8988T (cell line): ENCODE results near the gene MOB1B.
A peak's percentile ranks its signal among the peaks of the same experiment; 100 is the strongest.
"Not testable (repeated sequence)": the region's sequence is repeated elsewhere in the genome, so short reads cannot be mapped to it uniquely, and the experiment has no call there.

ENCODE experiments used
- DNase-seq: peaks from one replicate; pipeline ENCODE4 v3.0.0; 2011

The MOB1B gene

DNA sequence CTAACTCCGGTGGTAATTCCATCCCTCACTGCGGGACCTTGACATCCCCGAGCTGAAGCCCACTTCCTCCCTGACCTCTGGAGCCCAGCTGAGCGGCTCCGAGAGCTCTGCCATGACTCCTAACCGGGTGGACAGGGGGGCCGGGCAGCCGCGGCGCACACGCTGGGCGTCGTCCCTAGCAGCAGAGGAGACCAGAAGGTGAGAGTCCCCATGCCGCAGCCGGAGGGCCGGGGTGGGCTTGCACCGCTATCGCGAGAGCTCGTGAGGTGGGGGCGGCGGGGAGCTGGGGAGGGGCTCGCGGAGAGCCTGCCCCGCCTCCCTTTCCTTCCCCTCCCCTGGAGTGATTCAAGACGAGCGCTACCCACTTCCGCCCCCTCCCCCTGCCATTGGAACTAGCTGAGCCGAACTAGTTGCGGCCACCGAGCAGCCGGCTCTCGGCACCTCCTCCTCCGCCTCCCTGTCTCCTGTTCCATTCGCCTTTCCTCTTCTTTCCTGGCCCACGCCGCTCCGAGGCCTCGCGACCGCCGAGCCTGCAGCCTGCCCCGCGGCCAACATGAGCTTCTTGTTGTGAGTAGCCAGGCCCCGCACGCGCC, at the start of gene MOB1B:
Gene MOB1B (plus strand): TSS at position 386 of the 593 bp plus-strand sequence. CDS start 168 bp downstream, at position 554.
- peak; percentile 59 for DNase-seq

DNA sequence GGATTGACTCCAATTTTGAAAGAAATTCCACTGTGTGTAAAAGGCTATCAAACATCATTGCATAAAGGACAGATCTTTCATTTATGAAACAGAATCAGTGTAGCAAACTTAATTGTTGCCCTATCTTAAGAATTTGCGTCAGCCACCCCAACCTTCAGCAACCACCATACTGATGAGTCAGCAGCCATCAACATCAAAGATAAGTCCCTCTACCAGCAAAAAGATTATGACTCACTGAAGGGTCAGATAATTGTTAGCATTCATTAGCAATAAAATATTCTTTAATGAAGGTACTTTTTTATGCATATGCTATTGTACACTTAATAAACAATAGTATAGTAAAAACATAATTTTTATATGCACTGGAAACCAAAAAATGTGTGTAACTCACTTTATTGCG, 46.7 kb upstream of the MOB1B start:
- no peak for DNase-seq

DNA sequence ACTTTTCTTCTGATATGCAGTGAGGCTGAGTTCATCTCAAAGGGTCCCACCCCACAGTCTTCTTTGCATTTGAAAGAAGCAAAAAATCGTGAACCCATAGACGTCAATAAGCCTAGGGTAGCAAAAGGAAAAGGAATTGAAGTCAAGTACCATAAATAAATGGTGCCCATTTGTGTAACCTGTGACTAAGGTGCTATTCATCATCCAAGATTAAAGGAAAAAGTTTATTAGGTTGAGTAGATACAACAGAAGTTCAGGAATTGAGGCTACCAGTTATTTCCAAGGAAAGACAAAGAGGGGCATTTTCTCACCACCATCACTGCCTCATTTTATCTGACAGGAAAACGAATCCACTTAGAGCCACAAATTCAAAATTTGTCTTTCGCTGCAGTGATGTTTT, 43.7 kb upstream of the MOB1B start:
- no peak for DNase-seq

DNA sequence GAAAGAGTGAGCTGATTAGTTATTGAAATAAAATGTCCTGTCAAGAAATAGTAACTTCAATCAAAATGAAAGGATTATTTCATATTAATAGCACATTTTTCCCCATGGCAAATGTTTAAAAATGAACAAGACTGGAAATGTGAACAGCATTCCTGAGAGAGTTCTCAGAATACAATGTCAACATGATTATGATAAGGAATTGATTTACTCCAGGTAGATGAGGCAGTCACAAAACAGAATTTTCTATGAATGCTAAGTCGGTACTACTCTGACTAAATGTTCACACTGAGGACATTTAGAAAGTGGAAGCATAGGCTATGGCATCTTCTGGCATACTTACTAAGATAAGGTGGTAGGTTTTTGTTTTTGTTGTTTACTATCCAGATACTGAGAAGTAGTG, 43.1 kb upstream of the MOB1B start:
- no peak for DNase-seq

DNA sequence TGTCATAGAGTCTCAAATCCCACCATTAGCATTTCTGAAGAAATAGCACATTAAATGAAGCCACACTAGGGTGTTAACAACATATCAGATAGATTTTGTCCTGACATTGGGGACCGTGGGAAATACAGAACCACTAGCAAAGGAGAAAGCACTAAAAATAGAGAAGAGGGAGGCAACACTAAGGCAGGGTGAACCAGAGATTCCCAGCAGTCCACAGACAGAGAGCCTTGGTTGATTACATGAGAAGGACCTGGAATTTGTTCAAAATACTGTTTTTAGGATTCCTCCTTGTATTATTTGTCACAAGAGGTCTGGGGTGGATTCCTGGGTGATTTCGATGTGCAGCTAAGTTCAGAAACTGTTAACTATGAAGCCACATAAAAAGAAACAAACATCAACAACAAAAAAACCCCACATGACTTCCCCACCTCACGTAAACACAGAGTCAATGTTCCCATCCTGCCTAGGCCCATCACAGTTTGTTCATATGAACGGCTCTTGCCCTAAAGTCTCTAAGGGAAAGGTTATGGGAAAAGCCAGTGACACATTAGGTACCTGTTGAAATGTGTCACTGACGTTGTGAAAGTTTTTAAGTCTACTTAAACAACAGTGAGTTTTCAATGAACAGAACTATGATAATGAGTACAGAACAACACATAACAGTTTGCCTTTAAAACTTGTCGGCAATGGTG, 38.9 kb upstream of the MOB1B start:
- DNase-seq: no peak

DNA sequence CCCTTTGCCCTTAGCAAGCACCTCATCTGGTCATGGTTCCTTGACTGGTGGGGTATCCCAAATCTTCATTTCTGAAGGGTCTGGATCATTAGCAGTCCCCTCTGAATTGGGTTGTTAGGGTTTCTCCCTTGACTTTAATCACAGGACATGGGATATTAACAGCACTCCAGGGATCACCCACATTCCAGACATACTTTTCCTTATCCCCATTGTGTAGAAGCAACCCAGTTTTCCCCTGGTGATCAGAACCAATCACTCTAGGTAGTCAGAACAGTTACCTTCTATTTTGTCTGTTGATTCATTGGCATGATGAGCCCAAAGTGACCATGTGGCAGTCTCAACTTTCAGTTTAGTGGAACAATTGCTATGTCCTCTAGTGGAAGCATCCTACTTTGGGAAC, 33.4 kb upstream of the MOB1B start:
- DNase-seq: no peak

DNA sequence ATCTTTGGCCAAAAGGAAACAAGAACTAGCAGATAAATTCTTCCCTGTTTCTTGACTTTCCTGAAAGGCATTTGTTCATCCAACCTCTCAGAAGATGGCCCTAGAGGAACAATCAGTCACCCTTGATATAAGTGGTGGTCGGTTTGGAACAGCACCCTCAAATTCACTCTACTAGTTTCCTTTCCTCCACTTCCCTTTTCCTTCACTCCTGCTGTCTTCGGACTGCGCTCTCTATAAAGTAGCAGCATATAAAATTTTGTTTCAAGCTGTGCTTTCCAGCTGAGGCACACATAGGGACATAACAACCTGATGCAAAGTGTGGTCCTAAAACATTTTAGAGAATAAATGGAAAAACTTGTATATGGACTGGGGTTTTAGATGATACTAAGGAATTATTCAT, 29.0 kb upstream of the MOB1B start:
- DNase-seq: no peak

DNA sequence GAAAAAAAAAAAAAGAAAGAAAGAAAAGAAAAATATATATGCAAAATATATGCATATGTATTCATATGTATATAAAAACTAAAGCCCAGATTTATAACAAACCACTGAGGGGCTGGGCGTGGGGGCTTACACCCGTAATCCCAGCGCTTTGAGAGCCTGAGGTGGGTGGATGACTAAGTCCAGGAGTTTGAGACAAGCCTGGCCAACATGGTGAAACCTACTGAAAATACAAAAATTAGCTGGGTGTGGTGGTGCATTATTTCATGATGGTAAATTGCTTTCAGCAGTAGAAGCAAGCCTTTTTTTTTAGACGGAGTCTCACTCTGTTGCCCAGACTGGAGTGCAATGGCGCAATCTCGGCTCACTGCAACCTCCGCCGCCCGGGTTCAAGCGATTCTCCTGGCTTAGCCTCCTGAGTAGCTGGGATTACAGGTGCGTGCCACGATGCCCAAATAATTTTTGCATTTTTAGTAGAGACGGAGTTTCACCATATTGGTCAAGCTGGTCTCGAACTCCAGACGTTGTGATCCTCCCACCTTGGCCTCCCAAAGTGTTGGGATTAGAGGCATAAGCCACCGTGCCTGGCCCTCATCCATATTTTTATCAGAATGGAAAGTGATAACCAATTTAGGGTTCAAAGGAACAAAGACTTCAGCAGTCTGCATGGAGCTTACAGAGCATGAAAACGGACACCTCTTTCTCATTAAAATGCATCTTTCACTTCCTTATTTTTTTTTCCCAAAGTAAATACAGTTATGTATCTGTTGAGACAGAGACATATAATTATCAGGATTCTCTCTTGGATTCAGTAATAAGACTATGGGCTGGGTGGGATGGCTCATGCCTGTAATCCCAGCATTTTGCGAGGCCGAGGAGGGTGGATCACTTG, 27.7 kb upstream of the MOB1B start:
- DNase-seq: no peak

DNA sequence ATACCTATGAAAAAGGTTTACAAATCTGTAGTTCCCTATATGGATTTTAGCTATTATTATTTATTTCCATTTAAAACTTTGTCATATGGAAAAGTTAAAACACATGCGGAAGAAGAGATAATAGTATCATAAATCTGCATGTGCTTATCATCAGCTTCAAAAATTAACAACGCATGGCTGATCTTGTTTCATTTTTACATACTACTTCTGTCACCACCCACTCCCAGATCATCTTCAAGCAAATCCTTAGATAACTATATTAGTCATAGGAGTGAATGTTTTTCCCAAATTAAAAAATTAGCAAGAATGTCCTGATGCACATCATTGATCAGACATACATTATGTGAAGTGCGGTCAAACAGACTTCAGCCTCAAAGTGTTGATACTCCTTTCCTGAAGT, 24.6 kb upstream of the MOB1B start:
- DNase-seq: no peak

DNA sequence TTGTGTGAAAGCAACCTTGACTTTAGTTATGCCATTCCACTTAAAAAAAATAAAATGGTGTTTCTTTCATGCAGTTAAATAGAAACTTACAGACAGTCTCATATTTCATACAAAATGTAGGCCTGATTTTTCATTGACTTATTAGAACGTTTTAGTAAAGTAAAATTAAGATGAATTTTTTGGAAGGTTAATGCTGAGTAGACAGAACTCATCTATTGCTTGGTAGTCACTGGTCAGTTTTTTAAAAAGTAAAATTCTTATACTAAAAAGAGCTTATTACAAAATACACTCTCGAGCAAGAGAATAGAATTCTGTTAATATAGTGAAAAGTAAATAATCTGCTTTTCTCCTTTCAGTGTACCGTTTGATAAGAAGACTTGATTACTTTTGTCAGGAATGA, 21.4 kb upstream of the MOB1B start:
- DNase-seq: no peak

DNA sequence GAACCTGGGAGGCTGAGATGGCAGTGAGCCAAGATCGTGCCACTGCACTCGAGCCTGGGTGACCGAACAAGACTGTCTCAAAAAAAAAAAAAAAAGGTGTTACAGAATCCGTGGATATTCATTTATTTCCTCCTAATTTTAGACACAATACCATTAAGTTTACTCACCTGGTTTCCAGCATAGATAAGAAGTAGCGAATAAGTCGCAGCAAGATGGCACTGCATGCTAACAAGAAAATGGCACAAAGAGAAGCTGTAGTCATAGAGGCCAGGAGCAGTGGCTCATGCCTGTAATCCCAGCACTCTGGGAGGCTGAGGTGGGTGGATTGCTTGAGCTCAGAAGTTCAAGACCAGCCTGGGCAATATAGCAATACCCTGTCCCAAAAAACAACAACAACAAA, 17.0 kb upstream of the MOB1B start:
- DNase-seq: no peak

DNA sequence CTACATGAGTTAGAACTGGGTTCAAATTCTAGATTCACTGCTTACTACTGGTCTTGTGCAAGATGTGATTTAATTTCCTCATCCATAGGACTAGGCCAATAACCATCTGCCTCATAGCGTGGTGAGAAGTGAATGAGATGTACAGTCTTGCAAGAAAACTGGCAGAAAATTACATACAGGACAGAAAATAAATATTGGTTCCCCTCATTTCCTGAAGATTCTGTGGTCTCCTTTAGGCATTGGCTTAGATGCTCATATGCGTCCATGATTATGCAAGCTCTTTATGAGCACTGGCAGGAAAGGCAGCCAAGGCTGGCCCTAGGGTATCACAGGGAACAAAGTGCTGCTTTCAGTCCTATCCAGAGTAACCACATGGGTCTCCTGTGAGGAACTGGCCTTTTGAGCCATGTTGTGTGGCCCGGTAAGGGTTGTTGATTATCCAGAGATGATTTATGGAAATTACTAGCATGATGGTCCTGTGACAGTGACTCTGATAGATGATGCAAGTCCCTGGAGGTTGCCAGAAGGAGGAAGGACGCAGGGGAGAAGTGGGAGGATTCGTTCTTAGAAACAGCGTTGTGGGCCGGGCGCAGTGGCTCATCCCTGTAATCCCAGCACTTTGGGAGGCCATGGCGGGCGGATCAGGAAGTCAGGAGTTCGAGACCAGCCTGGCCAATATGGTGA, 9.9 kb upstream of the MOB1B start:
- no peak for DNase-seq

DNA sequence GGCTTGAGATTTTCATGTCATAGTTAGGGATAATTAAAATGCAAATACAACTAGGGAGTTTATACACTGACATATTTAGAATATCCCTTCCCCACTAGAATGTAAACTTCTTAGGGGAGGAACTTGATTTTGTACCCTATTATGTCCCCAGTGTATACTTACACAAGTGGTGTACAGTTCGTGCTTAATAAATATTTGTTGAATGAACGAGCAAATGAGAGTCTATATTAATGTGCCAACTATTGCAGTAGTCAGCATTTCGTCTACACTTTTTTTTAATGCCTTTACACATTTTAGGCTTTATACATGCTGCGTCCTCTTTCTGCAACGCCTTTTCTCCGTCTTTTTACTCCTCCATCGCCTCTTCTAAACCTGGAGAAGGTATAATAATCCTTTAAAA, 8.4 kb upstream of the MOB1B start:
- no peak for DNase-seq

DNA sequence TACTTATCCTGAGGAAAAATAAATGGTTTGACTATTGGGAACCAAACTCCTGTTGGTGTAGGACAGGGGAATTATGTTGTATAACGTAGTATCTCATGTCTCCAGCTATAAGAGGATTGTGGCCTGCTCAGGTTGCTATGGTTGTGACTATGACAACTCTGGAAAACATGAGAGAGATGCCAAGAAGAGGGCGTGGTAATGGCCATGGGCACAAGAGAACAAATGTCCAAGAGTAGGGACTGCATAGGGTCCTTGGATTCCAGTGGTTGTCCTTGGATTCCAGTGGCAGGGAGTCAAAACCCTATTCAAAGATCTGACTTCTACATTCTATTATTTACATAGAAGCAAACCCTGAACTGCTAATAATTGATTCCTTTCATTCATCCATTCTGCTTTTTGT, 6.8 kb upstream of the MOB1B start:
- no peak for DNase-seq

DNA sequence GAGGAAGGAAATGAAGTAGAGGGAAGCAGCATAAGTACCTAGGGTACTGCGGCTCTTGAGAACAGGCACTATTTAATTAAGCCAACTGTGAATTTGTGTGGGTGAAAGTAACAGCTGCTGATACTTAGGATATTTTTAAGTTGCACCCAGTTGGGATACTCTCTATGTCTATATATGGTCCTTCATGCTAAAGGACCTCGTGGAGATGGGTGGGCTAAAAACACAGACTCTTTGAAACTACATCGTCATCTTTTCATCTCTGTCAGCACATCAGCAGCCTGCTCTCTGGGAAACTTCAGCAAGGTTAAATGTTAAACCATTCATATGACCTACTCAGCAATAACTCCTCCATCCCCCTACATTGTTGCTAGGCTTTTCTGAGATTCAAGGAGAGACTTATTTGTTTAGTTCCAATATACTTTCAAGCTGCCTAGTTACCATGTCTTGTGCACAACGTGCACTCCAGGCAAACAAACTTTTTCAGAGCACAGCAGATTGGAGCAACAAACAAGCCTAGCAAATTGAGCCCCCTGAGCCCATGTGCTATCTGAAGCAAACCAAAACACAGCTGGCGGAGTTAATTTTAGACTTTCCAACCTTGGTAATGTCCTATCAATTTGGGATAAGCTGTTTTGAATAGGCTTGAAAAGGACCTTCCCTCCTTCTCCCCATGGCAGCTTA, 6.2 kb upstream of the MOB1B start:
- DNase-seq: no peak

DNA sequence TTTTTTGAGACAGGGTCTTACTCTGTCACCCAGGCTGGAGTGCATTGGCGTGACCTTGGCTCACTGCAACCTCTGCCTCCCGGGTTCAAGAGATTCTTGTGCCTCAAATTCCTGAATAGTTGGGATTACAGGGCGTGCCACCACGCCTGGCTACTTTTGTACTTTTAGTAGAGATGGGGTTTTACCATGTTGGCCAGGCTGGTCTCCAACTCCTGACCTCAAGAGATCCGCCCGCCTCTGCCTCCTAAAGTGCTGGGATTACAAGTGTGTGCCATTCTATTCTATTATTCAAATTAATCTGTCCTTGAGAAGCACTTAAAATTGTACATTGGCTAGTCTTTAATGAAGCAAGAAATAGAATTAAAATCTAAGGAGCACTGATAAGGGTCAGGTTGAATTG, 3.6 kb upstream of the MOB1B start:
- not testable (repeated sequence) for DNase-seq

DNA sequence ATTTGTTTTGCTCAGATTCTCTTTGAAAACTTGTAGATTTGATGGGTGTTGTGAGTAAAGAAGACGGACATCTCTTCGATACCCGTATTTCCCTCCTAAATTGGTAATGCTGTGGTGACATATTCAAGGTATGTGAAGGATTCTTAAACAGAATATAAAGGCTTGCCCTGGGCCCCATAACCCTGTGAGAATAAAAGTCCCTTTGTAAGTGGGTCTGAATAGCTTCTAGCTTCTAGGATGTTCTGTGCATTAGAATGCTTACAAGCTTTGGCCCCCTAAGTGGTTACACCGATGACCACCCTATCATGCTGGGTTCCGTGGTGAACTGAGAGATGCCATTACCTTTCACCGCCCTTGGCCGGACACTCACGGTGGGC, 574 bp upstream of the MOB1B start:
- DNase-seq: no peak

DNA sequence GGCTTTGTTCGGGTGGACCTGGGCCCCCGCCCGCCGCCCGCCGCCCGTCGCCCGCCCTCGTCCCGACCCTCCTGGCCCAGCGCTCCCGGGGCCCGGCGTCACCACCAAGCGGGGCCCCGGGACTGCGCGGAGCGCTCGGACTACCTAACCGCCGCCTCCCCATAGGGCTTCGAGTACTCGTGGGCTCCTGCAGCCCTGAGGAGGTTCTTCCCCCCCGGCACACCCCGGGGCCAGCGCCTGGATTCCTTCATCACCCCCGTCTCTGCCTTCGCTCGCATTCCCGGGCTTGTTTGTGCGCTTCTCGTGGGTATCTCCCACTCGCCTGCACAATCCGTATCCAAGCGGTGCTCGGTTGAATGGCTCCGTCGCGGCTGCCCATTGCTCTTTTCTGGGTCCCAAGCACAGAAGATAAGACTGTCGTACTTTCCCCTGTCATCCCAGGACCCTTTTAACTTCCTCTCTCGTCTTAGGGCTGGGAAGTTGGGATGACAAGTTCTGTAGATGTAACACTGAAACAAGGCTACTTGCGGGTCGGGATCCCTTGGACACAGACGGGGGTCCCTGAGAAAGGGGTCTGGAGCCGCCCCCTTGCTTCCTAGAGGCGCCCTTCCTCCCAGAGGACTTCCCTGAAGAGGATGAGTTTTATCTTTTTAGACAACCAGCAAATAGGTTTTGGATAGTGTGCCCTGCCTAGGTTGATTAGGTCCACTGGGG, 565 bp downstream of the MOB1B start:
- peak; percentile 22 for DNase-seq

DNA sequence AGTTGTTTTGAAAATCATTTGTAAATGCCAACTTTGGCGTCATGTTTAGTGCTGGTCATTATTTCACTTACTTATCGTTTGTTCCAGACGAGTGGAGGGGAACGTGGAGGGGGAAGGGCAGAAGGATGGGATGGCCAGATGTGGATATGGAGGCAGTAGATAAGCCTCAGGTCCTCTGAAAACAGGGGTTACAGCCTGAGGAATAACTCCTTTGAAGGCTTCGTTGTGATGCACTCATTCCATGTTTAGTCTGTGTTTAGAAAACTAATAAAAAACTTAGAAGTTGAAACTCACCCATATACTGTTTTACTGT, 1.1 kb downstream of the MOB1B start:
- no peak for DNase-seq

DNA sequence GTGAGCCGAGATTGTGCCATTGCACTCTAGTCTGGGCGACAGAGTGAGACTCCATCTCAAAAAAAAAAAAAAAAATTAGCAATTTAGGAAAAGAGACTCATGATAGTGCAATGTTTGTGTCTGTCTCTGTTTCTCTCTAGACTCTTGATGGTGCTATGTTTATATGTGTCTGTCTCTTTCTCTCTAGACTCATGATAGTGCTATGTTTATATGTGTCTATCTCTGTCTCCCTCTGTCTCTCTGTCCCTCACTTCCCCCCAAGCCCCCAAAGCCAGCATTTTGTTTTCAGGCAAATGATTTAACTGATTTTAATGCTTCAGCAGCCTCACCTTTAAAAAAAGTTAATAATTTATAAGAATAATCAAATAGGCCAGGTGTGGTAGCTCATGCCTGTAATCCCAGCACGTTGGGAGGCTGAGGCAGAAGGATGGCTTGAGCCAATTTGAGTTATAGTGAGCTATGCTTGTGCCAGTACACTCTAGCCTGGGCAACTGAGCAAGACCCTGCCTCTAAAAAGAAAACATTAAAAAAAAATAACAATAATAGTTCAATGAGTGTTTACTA, 6.9 kb downstream of the MOB1B start:
- DNase-seq: no peak

DNA sequence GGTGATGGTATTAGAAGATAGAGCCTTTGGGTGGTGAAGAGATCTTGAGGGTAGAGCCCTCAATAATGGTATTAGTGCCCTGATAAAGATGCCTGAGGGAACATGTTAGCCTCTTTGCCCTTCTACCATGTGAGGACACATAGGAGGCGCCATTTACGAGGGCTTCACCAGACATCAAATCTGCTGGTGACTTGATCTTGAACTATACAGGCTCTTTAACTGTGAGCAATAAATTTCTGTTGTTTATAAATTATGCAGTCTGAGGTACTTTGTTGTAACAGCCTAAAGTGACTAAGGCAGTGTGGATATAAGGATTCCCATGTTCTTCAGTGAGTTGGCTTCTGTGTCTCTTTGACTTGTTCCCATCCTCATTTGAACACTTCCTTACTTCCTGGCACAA, 11.8 kb downstream of the MOB1B start:
- no peak for DNase-seq

DNA sequence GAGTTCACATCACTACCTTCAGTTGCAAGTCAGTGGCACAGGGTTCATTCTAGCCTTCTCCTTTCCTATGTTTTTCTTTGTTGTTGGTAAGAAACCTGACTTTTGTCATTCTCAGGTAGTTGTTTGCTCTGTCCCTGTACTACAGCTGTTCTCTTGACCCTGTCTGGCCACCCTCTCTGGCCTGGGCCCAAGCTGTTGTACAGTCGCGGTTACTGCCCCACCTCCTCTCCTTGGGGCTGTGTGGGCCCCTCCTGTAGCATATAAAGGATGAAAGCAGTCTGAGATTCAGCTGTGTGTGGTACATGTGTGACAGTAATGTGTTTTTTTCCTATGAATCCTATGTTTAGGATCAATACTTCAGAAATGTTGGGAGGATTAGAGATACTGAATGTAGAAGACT, 12.5 kb downstream of the MOB1B start:
- no peak for DNase-seq
